Activated CD8-positive, alpha-beta T cell treated with anti-CD3 and anti-CD28 coated beads, Interleukin-2, amount 10 ng/mL, durations not matched to agents 7 days and 5 days (primary cell): ENCODE results near the gene SPECC1L. TPM values are rescaled to one million over a fixed set of nuclear protein-coding genes. Genes with fewer than 3 reads are reported as not detected.
A peak's percentile ranks its signal among the peaks of the same experiment; 100 is the strongest.
"Not testable (repeated sequence)": the region's sequence is repeated elsewhere in the genome, so short reads cannot be mapped to it uniquely, and the experiment has no call there.

Experiments
- ATAC-seq: fragments of 150-1000 bp; cut with Tn5 transposase; one replicate; pipeline ENCODE4 v1.10.0; 2021; ENCODE audit warnings: moderate library complexity
- CTCF ChIA-PET: fragments of 350-600 bp; sonication (Branson Sonifier 250); formaldehyde crosslinking; loops from one replicate; lab custom pipeline; 2021; ENCODE audit warnings: antibody characterized with exemption; lab: Charles Lee
- POLR2A ChIA-PET: fragments of 350-600 bp; sonication (Branson Sonifier 250); formaldehyde crosslinking; loops from one replicate; lab custom pipeline; 2021; ENCODE audit warnings: antibody characterized with exemption; lab: Charles Lee
- DNase-seq: peaks from one replicate; pipeline ENCODE4 v3.0.0-alpha.2; 2020
- H3K27ac Mint-ChIP-seq: one replicate; pipeline ENCODE4 v1.8.0; 2021; ENCODE audit warnings: mild to moderate bottlenecking, mixed read lengths
- H3K27me3 Mint-ChIP-seq: one replicate; pipeline ENCODE4 v1.8.0; 2021; ENCODE audit warnings: low read depth, mixed read lengths
- H3K36me3 Mint-ChIP-seq: one replicate; pipeline ENCODE4 v1.8.0; 2021; ENCODE audit warnings: low read depth, mixed read lengths
- H3K4me1 Mint-ChIP-seq: one replicate; pipeline ENCODE4 v1.8.0; 2021; ENCODE audit warnings: low read depth, mixed read lengths
- H3K4me3 Mint-ChIP-seq: one replicate; pipeline ENCODE4 v1.8.0; 2021; ENCODE audit warnings: mild to moderate bottlenecking, mixed read lengths
- H3K9me3 Mint-ChIP-seq: one replicate; pipeline ENCODE4 v1.8.0; 2022; ENCODE audit warnings: mixed read lengths; ENCODE audit not compliant: insufficient read depth
- total RNA-seq, 2 experiments: library from RNA; stranded (reverse); gene quantifications; one replicate each; pipeline ENCODE4 v1.2.3, GENCODE V29; 2021

SPECC1L gene
- total RNA-seq, 2 experiments from 2014 or later: 57.6 to 59.7 TPM

- no peak for DNase-seq
- ChIA-PET POLR2A (no interaction called here), CTCF (interaction anchor here (1.2 kb wide), 1 partner anchor 208 kb away, joined by 3 read pairs; no protein-coding TSS in a partner anchor)
- no peak for ATAC-seq
- Mint-ChIP-seq H3K36me3 (peaks cover 33% of the 10 kb centered on the region), H3K4me3 (no peak overlapping the region), H3K4me1 (peaks cover 16% of the 10 kb centered on the region), H3K27ac (peak overlapping the region; percentile 34), H3K9me3 (no peaks in the 10 kb centered on the region), H3K27me3 (no peaks in the 10 kb centered on the region)
Measured at GRCh38 chr22:24315367-24315966, 44.8 kb downstream of the SPECC1L start.

- H3K9me3 Mint-ChIP-seq, CTCF ChIA-PET, H3K27ac Mint-ChIP-seq, H3K27me3 Mint-ChIP-seq, H3K4me3 Mint-ChIP-seq, POLR2A ChIA-PET, DNase-seq, ATAC-seq: not testable (repeated sequence)
- peaks cover 16% of the 10 kb centered on the region for H3K4me1 Mint-ChIP-seq
- peaks cover 31% of the 10 kb centered on the region for H3K36me3 Mint-ChIP-seq
Measured at GRCh38 chr22:24316264-24316663, 45.6 kb downstream of the SPECC1L start.

- H3K27ac Mint-ChIP-seq, POLR2A ChIA-PET, DNase-seq, H3K4me3 Mint-ChIP-seq, CTCF ChIA-PET, H3K27me3 Mint-ChIP-seq, H3K9me3 Mint-ChIP-seq, ATAC-seq: not testable (repeated sequence)
- Mint-ChIP-seq H3K36me3 (peaks cover 41% of the 10 kb centered on the region), H3K4me1 (peaks cover 16% of the 10 kb centered on the region)
Measured at GRCh38 chr22:24317511-24317910, 46.9 kb downstream of the SPECC1L start.

- H3K9me3 Mint-ChIP-seq: no peaks in the 10 kb centered on the region
- DNase-seq: no peak
- ChIA-PET POLR2A (no interaction called here), CTCF (no interaction called here)
- H3K4me3 Mint-ChIP-seq: no peak overlapping the region
- peak overlapping the region; percentile 1 for H3K27ac Mint-ChIP-seq
- H3K36me3 Mint-ChIP-seq: peaks cover 38% of the 10 kb centered on the region
- no peak for ATAC-seq
- H3K27me3 Mint-ChIP-seq: no peaks in the 10 kb centered on the region
- H3K4me1 Mint-ChIP-seq: peaks cover 20% of the 10 kb centered on the region
Measured at GRCh38 chr22:24319451-24319850, 48.8 kb downstream of the SPECC1L start.

- Mint-ChIP-seq H3K27ac (no peak overlapping the region), H3K4me3 (no peak overlapping the region), H3K36me3 (peaks cover 36% of the 10 kb centered on the region), H3K9me3 (no peaks in the 10 kb centered on the region), H3K27me3 (no peaks in the 10 kb centered on the region), H3K4me1 (peaks cover 18% of the 10 kb centered on the region)
- DNase-seq: no peak
- CTCF ChIA-PET: interaction anchor here (0.8 to 1.8 kb wide), 5 partner anchors 13 to 209 kb away, joined by 3 to 8 read pairs (median 3); no protein-coding TSS in a partner anchor
- POLR2A ChIA-PET: interaction anchor here (0.6 kb wide), 1 partner anchor 665 kb away, joined by 3 read pairs; no protein-coding TSS in a partner anchor
- no peak for ATAC-seq
Measured at GRCh38 chr22:24321999-24322398, 51.4 kb downstream of the SPECC1L start.

- H3K9me3 Mint-ChIP-seq: no peaks in the 10 kb centered on the region
- H3K4me1 Mint-ChIP-seq: peaks cover 18% of the 10 kb centered on the region
- CTCF ChIA-PET: interaction anchor here (0.8 to 1.8 kb wide), 5 partner anchors 12 to 204 kb away, joined by 3 to 8 read pairs (median 4); no protein-coding TSS in a partner anchor
- POLR2A ChIA-PET: no interaction called here
- no peak overlapping the region for H3K4me3 Mint-ChIP-seq
- ATAC-seq (no peak), DNase-seq (no peak)
- H3K27ac Mint-ChIP-seq: no peak overlapping the region
- no peaks in the 10 kb centered on the region for H3K27me3 Mint-ChIP-seq
- peaks cover 39% of the 10 kb centered on the region for H3K36me3 Mint-ChIP-seq
Measured at GRCh38 chr22:24322522-24322921, 51.9 kb downstream of the SPECC1L start.

GRCh38 chr22:24323233-24323632 lies 52.6 kb downstream of the SPECC1L start:
- peaks cover 18% of the 10 kb centered on the region for H3K4me1 Mint-ChIP-seq
- no peak overlapping the region for H3K4me3 Mint-ChIP-seq
- ATAC-seq (no peak), DNase-seq (no peak)
- H3K36me3 Mint-ChIP-seq: peaks cover 43% of the 10 kb centered on the region
- ChIA-PET POLR2A (no interaction called here), CTCF (interaction anchor here (0.8 to 1.8 kb wide), 7 partner anchors 82 to 203 kb away, joined by 3 to 12 read pairs (median 4); no protein-coding TSS in a partner anchor)
- no peaks in the 10 kb centered on the region for H3K27me3 Mint-ChIP-seq
- H3K9me3 Mint-ChIP-seq: no peaks in the 10 kb centered on the region
- no peak overlapping the region for H3K27ac Mint-ChIP-seq

GRCh38 chr22:24323695-24324094 lies 53.1 kb downstream of the SPECC1L start:
- no peaks in the 10 kb centered on the region for H3K27me3 Mint-ChIP-seq
- H3K27ac Mint-ChIP-seq: no peak overlapping the region
- DNase-seq: no peak
- peaks cover 44% of the 10 kb centered on the region for H3K36me3 Mint-ChIP-seq
- H3K4me1 Mint-ChIP-seq: peaks cover 19% of the 10 kb centered on the region
- ChIA-PET POLR2A (no interaction called here), CTCF (interaction anchor here (1.2 to 1.7 kb wide), 8 partner anchors 10 to 227 kb away, joined by 3 to 12 read pairs (median 4); no protein-coding TSS in a partner anchor)
- no peaks in the 10 kb centered on the region for H3K9me3 Mint-ChIP-seq
- no peak overlapping the region for H3K4me3 Mint-ChIP-seq
- no peak for ATAC-seq

- Mint-ChIP-seq H3K4me1 (peaks cover 23% of the 10 kb centered on the region), H3K9me3 (no peaks in the 10 kb centered on the region), H3K36me3 (peaks cover 45% of the 10 kb centered on the region), H3K27me3 (no peaks in the 10 kb centered on the region), H3K27ac (no peak overlapping the region), H3K4me3 (no peak overlapping the region)
- DNase-seq: no peak
- no peak for ATAC-seq
- ChIA-PET CTCF (interaction anchor here (0.7 to 1.7 kb wide), 8 partner anchors 10 to 227 kb away, joined by 3 to 12 read pairs (median 4); no protein-coding TSS in a partner anchor), POLR2A (no interaction called here)
Measured at GRCh38 chr22:24324137-24324536, 53.5 kb downstream of the SPECC1L start.

- H3K27me3 Mint-ChIP-seq: no peaks in the 10 kb centered on the region
- ChIA-PET POLR2A (no interaction called here), CTCF (interaction anchor here (0.9 to 1.7 kb wide), 7 partner anchors 9 to 201 kb away, joined by 3 to 12 read pairs (median 4); no protein-coding TSS in a partner anchor)
- DNase-seq (peak; percentile 57), ATAC-seq (peak; percentile 88)
- H3K4me3 Mint-ChIP-seq: peak overlapping the region; percentile 0
- H3K4me1 Mint-ChIP-seq: peaks cover 34% of the 10 kb centered on the region
- H3K9me3 Mint-ChIP-seq: no peaks in the 10 kb centered on the region
- peaks cover 54% of the 10 kb centered on the region for H3K36me3 Mint-ChIP-seq
- peak overlapping the region; percentile 23 for H3K27ac Mint-ChIP-seq
Measured at GRCh38 chr22:24325105-24325757, 54.6 kb downstream of the SPECC1L start.

GRCh38 chr22:24326266-24326665 lies 55.6 kb downstream of the SPECC1L start:
- Mint-ChIP-seq H3K27me3 (no peaks in the 10 kb centered on the region), H3K27ac (no peak overlapping the region), H3K4me1 (peaks cover 39% of the 10 kb centered on the region), H3K4me3 (no peak overlapping the region), H3K9me3 (no peaks in the 10 kb centered on the region), H3K36me3 (peaks cover 63% of the 10 kb centered on the region)
- DNase-seq: no peak
- CTCF ChIA-PET: interaction anchor here (0.9 to 1.3 kb wide), 4 partner anchors 68 to 200 kb away, joined by 3 to 4 read pairs (median 3); no protein-coding TSS in a partner anchor
- POLR2A ChIA-PET: no interaction called here
- no peak for ATAC-seq

- POLR2A ChIA-PET: no interaction called here
- Mint-ChIP-seq H3K4me3 (no peak overlapping the region), H3K27ac (no peak overlapping the region), H3K9me3 (no peaks in the 10 kb centered on the region), H3K36me3 (peaks cover 60% of the 10 kb centered on the region), H3K27me3 (no peaks in the 10 kb centered on the region), H3K4me1 (peaks cover 39% of the 10 kb centered on the region)
- CTCF ChIA-PET: interaction anchor here (1.0 to 1.7 kb wide), 5 partner anchors 39 to 194 kb away, joined by 3 to 8 read pairs (median 3); no protein-coding TSS in a partner anchor
- DNase-seq (no peak), ATAC-seq (no peak)
Measured at GRCh38 chr22:24327832-24328231, 57.2 kb downstream of the SPECC1L start.
